Gastrocnemius medialis (tissue), 4 donors: ENCODE data around the gene OMD. TPM values are rescaled to one million over a fixed set of nuclear protein-coding genes. Genes with fewer than 3 reads are reported as not detected.

Experiments used
- ATAC-seq, 2 donors: fragments of 150-250 bp; one replicate each; pipeline ENCODE4 v1.9.1; 2016
- DNase-seq, 2 donors: peaks; one replicate each; pipeline ENCODE4 v3.0.0-alpha.2; 2019
- H3K27ac ChIP-seq, 4 donors: fragments of 200-600 bp; sonication (generic); 1 replicate in 1 of 4; 2 replicates in 3 of 4; pipeline ENCODE4 v1.5.1; 2016 to 2018; ENCODE audit warnings: mild to moderate bottlenecking in 2 of 4, moderate library complexity in 1 of 4
- H3K27me3 ChIP-seq, 3 donors: fragments of 200-600 bp; sonication (generic) in 2 of 3; 1 replicate in 1 of 3; 2 replicates in 2 of 3; pipeline versions ENCODE4 v1.5.1 to v1.6.0; 2016 to 2019; ENCODE audit warnings: mild to moderate bottlenecking in 1 of 3, moderate library complexity in 1 of 3
- H3K36me3 ChIP-seq, 2 donors: fragments of 200-600 bp; sonication (generic) in 1 of 2; one replicate each; pipeline ENCODE4 v1.5.1; 2017 to 2018
- H3K4me1 ChIP-seq, 2 donors: fragments of 200-600 bp; sonication (generic) in 1 of 2; one replicate each; pipeline ENCODE4 v1.5.1; 2016 to 2017; ENCODE audit warnings: mild to moderate bottlenecking in 2 of 2
- H3K4me3 ChIP-seq, 4 donors: fragments of 200-600 bp; sonication (generic) in 3 of 4; 1 replicate in 1 of 4; 2 replicates in 3 of 4; pipeline ENCODE4 v1.5.1; 2016 to 2019; ENCODE audit warnings: mild to moderate bottlenecking in 2 of 4
- H3K9me3 ChIP-seq, 3 donors: fragments of 200-600 bp; sonication (generic) in 2 of 3; 1 replicate in 1 of 3; 2 replicates in 2 of 3; pipeline ENCODE4 v1.5.1; 2016 to 2019
- CTCF ChIP-seq, 5 experiments: fragments of 450-650 bp in 3 of 5; fragments of 200-600 bp in 2 of 5; sonication (generic) in 2 of 5; IDR thresholded peaks in 4 of 5; conservative IDR thresholded peaks in 1 of 5; 1 replicate in 4 of 5; 2 replicates in 1 of 5; pipeline ENCODE4 v1.5.1; 2016 to 2019; ENCODE audit warnings: antibody characterized with exemption in 5 of 5, mild to moderate bottlenecking in 3 of 5, moderate library complexity in 3 of 5
- POLR2A ChIP-seq, 2 donors: fragments of 450-650 bp; IDR thresholded peaks; one replicate each; pipeline ENCODE4 v1.6.1; 2017; ENCODE audit warnings: antibody characterized with exemption in 2 of 2, mild to moderate bottlenecking in 2 of 2, moderate library complexity in 2 of 2
- in situ Hi-C, 4 donors: fragments of 200-750 bp; cut with MboI; loops; one replicate each; pipeline versions ENCODE4 v1.15.0 to v1.8.0; 2017; ENCODE audit warnings: low sequenced_read_pairs in 4 of 4
- intact Hi-C: fragments of 100-400 bp; cut with DNase I; formaldehyde crosslinking; loops from one replicate; pipeline ENCODE4 v1.15.1; 2023; ENCODE audit warnings: low total_unique reads
- total RNA-seq, 4 donors: library from RNA; depleted of rRNA; stranded (reverse); fragments of >200 nt; gene quantifications; one replicate each; pipeline versions ENCODE4 v1.1.0 to v1.2.3, GENCODE V29; 2016

Gene OMD
- total RNA-seq, 4 donors from 2014 or later, result 1.2 to 4.0 (median 1.9) TPM

DNA sequence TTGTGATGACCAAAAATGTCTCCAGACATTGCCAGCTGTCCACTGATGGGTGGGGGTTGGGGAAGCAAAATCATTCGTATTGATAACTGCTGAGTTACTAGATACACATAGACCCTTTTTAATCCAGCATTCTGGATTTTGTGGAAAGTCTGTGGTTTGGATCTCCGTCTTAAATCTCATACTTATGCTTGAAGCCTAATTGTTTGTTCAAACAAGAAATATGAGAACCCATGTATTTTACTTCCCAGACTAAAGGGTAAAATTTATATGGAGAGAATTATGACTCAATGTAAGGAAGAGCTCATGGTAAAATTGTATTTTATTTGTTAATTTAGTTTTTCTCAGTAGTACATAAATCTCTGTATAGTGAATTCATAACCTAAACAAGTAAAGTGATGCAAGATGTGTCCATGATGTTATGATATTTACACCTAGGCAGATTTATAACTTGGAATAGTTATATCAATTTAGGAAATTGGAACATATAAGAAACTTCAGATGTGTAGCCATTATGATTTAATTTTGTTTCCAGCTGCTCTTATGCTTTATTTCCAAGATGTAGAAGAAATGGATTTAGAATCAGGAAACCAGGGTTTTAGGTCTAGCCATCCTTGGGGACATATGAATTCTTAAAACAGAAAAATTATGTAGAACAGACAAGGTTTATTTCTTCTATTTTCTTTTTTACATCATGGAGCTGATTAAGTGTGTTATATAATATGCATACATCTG, 15.4 kb downstream of the OMD start:
- H3K9me3 ChIP-seq, result no peaks in the 10 kb centered on the region
- intact Hi-C loops (no loop called here), in situ Hi-C loops (no loop called here)
- DNase-seq (no peak), ATAC-seq (no peak)
- H3K36me3 ChIP-seq, result no peaks in the 10 kb centered on the region
- TF ChIP-seq CTCF (IDR thresholded peaks at IDR 0.05 in 4 of 5, conservative IDR thresholded peaks at IDR 0.05 in 1 of 5) (no peak), POLR2A (IDR thresholded peaks at IDR 0.05) (no peak)
- H3K27ac ChIP-seq, result no peak overlapping the region
- no peaks in the 10 kb centered on the region for H3K4me1 ChIP-seq
- no peaks in the 10 kb centered on the region for H3K27me3 ChIP-seq
- H3K4me3 ChIP-seq, result no peak overlapping the region

DNA sequence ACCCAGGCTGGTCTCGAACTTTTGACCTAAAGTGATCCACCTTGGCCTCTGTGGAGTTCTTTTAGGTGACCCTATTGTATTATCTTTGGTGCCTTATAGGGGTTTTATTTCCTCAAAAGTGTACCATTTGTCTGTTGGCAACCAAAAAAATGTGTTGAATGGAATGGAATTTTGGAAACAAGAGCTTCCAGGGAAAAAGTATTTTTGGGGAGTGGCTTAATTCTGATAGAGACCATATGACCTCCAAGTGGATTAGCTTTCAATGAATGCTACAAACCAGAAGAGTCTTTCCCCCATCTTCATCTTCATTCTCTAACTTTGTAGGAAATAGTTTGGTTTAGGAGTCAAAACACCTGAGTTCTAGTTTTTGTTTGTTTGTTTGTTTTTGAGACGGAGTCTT, 16.5 kb downstream of the OMD start:
- ATAC-seq (no peak), DNase-seq (no peak)
- H3K4me1 ChIP-seq, result peaks cover 0 to 5% of the 10 kb centered on the region in 2 donors
- no peak overlapping the region for H3K27ac ChIP-seq
- TF ChIP-seq POLR2A (IDR thresholded peaks at IDR 0.05), result no peak
- no peak for TF ChIP-seq CTCF (IDR thresholded peaks at IDR 0.05 in 4 of 5, conservative IDR thresholded peaks at IDR 0.05 in 1 of 5)
- intact Hi-C loops, result no loop called here
- no peaks in the 10 kb centered on the region for H3K27me3 ChIP-seq
- no peaks in the 10 kb centered on the region for H3K36me3 ChIP-seq
- in situ Hi-C loops, result no loop called here
- H3K9me3 ChIP-seq, result no peaks in the 10 kb centered on the region
- H3K4me3 ChIP-seq, result no peak overlapping the region

DNA sequence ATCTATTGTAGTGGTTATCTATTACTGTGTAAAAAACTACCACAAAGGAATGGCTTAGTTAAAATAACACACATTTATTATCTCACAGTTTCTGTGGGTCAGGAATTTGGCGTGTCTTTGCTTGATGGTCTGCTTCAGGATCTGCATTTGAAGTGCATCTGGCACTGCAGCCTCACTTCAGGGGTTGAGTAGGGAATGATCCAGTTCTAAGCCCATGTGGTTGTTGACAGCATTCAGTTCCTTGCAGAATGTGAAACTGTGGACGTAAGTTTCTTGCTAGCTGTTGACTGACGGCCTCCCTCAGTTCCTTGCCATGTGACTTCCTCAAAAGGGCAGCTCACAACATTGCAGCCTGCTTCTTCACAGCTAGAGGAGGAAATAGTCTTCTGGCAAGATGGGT, 17.8 kb downstream of the OMD start:
- H3K4me1 ChIP-seq, result peaks cover 0 to 7% of the 10 kb centered on the region in 2 donors
- H3K27me3 ChIP-seq, result no peaks in the 10 kb centered on the region
- in situ Hi-C loops, result no loop called here
- TF ChIP-seq POLR2A (IDR thresholded peaks at IDR 0.05), result no peak
- TF ChIP-seq CTCF (IDR thresholded peaks at IDR 0.05 in 4 of 5, conservative IDR thresholded peaks at IDR 0.05 in 1 of 5), result no peak
- H3K36me3 ChIP-seq, result no peaks in the 10 kb centered on the region
- no peaks in the 10 kb centered on the region for H3K9me3 ChIP-seq
- DNase-seq (peak; percentile 34 to 37), ATAC-seq (peak; percentile 52 to 65)
- no peak overlapping the region for H3K4me3 ChIP-seq
- peak overlapping the region in 1 of 4 donors; percentile 24 for H3K27ac ChIP-seq
- intact Hi-C loops, result no loop called here

DNA sequence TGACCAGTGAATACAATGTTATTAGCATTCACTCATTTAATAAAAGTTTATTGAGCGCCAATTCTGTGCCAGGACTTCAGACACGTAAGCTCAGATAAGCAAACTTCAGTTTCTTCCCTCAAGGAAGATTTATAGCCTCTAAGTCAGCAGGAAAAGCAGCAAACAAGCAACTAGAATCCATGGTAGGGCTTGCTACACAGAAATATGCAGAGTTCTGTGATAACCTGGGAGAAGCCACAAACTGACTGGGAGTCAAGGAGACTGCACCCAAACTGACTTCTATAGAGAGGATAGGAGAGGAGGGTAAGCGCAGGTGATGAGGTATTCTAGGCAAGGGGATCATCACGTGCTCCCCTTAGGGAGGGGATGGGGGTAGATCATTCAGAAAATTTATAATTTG, 18.5 kb downstream of the OMD start:
- intact Hi-C loops, result no loop called here
- DNase-seq (no peak), ATAC-seq (no peak)
- in situ Hi-C loops, result no loop called here
- no peaks in the 10 kb centered on the region for H3K36me3 ChIP-seq
- no peaks in the 10 kb centered on the region for H3K27me3 ChIP-seq
- no peak for TF ChIP-seq CTCF (IDR thresholded peaks at IDR 0.05 in 4 of 5, conservative IDR thresholded peaks at IDR 0.05 in 1 of 5)
- TF ChIP-seq POLR2A (IDR thresholded peaks at IDR 0.05), result no peak
- peaks cover 0 to 7% of the 10 kb centered on the region in 2 donors for H3K4me1 ChIP-seq
- H3K9me3 ChIP-seq, result no peaks in the 10 kb centered on the region
- peak overlapping the region in 1 of 4 donors; percentile 24 for H3K27ac ChIP-seq
- no peak overlapping the region for H3K4me3 ChIP-seq
